T-helper 1 cell treated with Interleukin-12 subunit alpha and Interleukin-12 subunit beta and Interleukin-4 antibody, amounts not matched to agents 30 μg/mL and 1 μg/mL, for 36 hours (primary cell): ENCODE measurements around the gene TLK2.
"Not testable (repeated sequence)": the region's sequence is repeated elsewhere in the genome, so short reads cannot be mapped to it uniquely, and the experiment has no call there.

Experiments used
- H3K27ac Mint-ChIP-seq: one replicate; pipeline ENCODE4 v1.8.0; 2021; ENCODE audit warnings: mild to moderate bottlenecking, mixed read lengths
- H3K27me3 Mint-ChIP-seq: one replicate; pipeline ENCODE4 v1.8.0; 2021; ENCODE audit warnings: low read depth, mixed read lengths
- H3K36me3 Mint-ChIP-seq: one replicate; pipeline ENCODE4 v1.8.0; 2021; ENCODE audit warnings: low read depth, mixed read lengths
- H3K4me1 Mint-ChIP-seq: one replicate; pipeline ENCODE4 v1.8.0; 2021; ENCODE audit warnings: low read depth, mixed read lengths
- H3K4me3 Mint-ChIP-seq: one replicate; pipeline ENCODE4 v1.8.0; 2021; ENCODE audit warnings: mild to moderate bottlenecking, moderate library complexity, mixed read lengths
- H3K9me3 Mint-ChIP-seq: one replicate; pipeline ENCODE4 v1.8.0; 2021; ENCODE audit warnings: mixed read lengths

Gene TLK2

DNA sequence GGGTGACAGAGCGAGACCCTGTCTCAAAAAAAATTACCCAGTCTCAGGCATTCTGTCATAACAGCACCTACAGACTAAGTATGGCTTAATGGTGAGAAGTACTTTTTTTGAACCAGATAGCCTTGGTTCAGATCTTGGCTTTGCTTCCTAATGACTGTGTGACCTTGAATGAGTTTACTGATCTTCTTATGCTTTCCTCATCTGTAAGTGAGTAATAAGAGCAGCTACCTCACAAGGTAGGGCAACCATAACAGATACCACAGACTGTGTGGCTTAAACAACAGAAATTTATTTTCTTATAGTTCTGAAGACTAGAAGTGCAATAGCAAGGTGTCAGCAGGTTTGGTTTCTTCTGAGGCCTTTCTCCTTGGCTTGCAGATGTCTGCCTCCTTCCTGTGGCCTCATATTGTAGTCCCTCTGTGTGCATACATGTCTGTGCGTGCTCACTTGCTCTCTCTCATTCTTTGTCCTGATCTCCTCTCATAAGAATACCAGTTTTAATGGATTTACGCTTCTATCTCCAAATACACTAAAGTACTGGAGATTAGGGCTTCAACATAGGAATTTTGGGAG, 31.7 kb downstream of the TLK2 start:
- H3K9me3 Mint-ChIP-seq, H3K27me3 Mint-ChIP-seq, H3K4me3 Mint-ChIP-seq, H3K36me3 Mint-ChIP-seq: not testable (repeated sequence)
- peaks cover 17% of the 10 kb centered on the region for H3K4me1 Mint-ChIP-seq
- peak overlapping the region; percentile 72 for H3K27ac Mint-ChIP-seq

DNA sequence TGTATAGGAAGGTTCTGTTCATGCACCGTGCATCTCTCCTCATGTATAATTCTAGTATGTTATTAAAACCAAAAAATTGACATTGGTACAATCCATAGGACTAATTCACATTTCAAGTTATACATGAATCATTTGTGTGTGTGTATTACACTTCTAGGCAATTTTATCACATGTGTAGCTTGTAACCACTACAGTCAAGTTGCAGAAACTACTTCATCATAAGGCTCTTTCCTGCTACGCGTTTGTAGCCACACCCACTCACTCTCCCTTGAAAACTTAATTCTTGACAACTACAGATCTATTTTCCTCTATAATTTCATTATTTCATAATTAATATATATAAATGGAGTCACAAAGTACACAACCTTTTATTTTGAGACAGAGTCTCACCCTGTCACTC, 32.4 kb downstream of the TLK2 start:
- Mint-ChIP-seq H3K4me1 (peaks cover 14% of the 10 kb centered on the region), H3K27ac (peak overlapping the region; percentile 72)

DNA sequence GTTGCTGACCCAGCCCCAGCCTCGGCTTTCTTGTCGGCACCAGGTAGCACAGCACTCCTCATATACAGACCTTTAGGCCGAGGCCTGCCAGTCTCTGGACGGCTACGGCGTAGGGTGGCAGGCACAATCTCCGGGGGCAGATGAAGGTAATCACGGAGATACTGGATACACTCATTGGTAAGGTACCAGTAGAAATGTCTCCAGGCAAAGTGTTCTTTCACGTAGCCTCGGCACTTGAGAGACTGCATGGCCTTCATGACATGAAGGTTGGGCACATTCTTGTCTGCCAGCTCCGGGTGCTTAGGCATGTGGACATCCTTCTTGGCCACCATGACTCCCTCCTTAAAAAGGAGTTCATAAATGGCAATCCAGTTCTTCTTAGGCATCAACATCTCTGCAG, 37.8 kb downstream of the TLK2 start:
- not testable (repeated sequence) for H3K27me3 Mint-ChIP-seq, H3K4me1 Mint-ChIP-seq, H3K36me3 Mint-ChIP-seq, H3K9me3 Mint-ChIP-seq, H3K27ac Mint-ChIP-seq, H3K4me3 Mint-ChIP-seq

More for the DNA sequence above, 32.4 kb downstream of the TLK2 start:
- H3K4me3 Mint-ChIP-seq, H3K36me3 Mint-ChIP-seq, H3K27me3 Mint-ChIP-seq, H3K9me3 Mint-ChIP-seq: not testable (repeated sequence)

DNA sequence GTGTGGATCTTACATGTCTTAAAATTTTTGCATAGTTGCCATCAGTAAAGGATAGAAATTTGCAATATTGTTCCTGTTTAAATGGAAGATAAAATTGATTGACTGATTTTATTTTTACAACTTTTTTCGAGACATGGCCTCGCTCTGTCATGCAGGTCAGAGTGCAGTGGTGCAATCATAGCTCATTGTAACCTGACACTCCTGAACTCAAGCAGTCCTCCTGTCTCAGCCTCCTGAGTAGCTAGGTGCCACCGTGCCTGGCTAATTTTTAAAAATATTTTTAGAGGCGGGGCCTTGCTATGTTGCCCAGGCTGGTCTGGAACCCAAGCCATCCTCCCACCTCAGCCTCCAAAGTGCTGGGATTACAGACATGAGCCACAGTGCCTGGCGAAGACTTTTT, 42.7 kb downstream of the TLK2 start:
- H3K4me3 Mint-ChIP-seq, H3K27me3 Mint-ChIP-seq, H3K4me1 Mint-ChIP-seq, H3K27ac Mint-ChIP-seq, H3K36me3 Mint-ChIP-seq, H3K9me3 Mint-ChIP-seq: not testable (repeated sequence)

DNA sequence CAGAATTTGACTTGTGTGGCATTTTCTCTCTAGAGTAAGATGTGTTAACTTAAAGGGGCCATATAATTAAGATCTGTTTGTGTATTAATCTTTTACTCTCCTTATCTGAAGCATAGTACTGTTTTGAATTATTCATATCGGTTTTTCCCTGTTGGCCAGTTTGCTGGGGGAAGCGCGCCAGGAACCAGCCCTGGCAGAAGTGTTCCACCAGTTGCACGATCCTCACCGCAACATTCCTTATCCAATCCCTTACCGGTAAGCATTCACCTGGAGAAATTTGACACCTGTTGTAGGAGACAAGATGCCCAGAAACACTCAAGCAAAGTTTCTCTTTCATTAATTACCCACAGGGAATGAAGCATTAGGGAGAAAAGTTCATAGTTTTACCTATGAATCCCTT, 45.5 kb downstream of the TLK2 start:
- H3K36me3 Mint-ChIP-seq = peaks cover 15% of the 10 kb centered on the region
- not testable (repeated sequence) for H3K4me1 Mint-ChIP-seq, H3K9me3 Mint-ChIP-seq, H3K4me3 Mint-ChIP-seq, H3K27ac Mint-ChIP-seq, H3K27me3 Mint-ChIP-seq

DNA sequence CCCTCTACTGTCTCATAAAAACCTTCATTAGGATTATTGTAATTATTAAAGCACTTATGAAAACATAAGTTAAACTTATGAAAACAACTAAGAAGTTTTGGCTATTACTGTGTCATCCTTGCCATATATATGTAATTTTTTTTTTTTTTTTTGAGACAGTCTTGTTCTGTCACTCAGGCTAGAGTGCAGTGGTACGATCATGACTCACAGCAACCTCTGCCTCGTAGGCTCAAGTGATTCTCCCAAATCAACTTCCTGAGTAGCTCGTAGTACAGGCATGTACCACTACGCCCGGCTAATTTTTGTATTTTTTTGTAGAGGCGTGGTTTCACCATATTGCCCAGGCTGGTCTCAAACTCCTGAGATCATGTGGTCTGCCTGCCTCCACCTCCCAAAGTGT, 46.7 kb downstream of the TLK2 start:
- H3K27me3 Mint-ChIP-seq = not testable (repeated sequence)

DNA sequence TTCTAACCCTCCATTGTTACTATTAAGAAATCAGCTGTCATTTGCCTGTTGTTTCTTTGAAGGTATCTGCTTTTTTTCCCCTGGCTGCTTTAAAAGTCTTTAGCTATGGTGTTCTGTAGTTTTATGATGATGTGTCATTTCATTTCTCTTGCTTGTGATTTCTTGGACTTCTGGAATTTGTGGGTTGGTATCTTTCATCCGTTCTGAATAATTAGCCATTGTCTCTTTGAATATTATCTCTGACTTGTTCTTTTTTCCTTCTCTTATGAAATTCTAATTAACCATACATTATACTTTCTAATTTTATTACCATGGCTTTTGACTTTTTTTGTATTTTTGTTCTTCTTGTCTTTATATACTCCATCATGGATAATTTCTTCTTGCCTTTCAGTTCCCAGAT, 52.3 kb downstream of the TLK2 start:
- not testable (repeated sequence) for H3K4me1 Mint-ChIP-seq, H3K27ac Mint-ChIP-seq, H3K4me3 Mint-ChIP-seq, H3K9me3 Mint-ChIP-seq, H3K27me3 Mint-ChIP-seq
- H3K36me3 Mint-ChIP-seq = peaks cover 24% of the 10 kb centered on the region

More for the DNA sequence above, 46.7 kb downstream of the TLK2 start:
- H3K9me3 Mint-ChIP-seq, H3K27ac Mint-ChIP-seq, H3K4me1 Mint-ChIP-seq, H3K4me3 Mint-ChIP-seq: not testable (repeated sequence)
- peaks cover 19% of the 10 kb centered on the region for H3K36me3 Mint-ChIP-seq

DNA sequence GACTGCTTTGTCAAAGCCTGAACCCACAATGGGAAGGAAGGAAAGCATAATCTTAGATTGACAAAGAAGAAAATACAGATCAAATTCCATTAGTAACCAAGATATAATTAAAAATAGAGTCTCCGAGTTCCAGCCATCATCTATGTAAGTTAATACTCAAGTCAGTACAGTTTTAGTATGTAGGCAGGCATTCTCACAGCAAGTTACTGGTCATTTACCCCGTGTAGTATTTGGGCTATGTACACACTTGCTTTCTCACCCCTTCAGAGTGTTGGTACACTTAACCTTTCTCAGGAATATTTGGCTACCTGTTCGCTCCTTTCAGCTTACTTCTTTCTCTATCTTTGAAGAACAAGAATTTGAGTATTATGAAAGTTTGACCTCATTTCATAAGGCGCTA, 57.9 kb downstream of the TLK2 start:
- H3K27ac Mint-ChIP-seq, H3K4me1 Mint-ChIP-seq, H3K27me3 Mint-ChIP-seq, H3K4me3 Mint-ChIP-seq, H3K9me3 Mint-ChIP-seq: not testable (repeated sequence)
- peaks cover 24% of the 10 kb centered on the region for H3K36me3 Mint-ChIP-seq

DNA sequence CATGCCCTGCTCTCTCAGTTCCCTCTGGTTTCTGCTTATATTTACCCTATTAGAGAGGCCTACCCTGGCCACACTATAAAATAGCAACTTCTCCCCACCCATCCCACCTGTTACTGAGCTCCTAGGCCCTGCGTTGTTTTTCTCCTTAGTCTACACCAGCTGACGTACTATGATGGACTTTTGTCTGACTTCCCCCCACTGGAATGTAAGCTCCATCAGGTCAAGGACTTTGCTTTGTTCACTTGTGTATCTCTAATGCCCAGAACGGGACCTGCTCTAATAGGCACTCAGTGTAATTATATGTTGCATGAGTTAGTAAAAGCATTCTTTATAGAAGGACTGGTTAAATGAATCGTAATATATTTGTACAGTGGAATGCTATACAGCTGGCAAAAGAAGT, 62.4 kb downstream of the TLK2 start:
- peaks cover 12% of the 10 kb centered on the region for H3K4me1 Mint-ChIP-seq
- peaks cover 38% of the 10 kb centered on the region for H3K36me3 Mint-ChIP-seq
- H3K27ac Mint-ChIP-seq = not testable (repeated sequence)

DNA sequence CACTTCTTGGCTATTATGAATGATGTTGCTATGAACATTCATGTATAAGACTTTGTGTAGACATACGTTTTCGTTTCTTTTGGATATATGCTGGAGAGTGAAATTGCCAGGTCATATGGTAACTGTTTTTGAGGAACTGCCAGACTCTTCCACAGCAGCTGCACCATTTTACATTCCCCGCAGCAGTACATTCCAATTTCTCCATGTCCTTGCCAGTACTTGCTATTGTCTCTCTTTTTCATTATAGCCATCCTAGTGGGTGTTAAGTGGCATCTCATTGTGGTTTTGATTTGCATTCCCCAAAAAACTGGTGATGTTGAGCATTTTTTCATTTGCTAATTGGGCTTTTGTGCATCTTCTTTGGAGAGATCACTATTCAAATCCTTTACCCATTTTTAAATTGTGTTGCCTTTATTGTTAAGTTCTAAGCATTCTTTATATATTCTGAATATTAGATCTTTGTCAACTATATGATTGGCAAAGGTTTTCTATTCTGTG, 64.7 kb downstream of the TLK2 start:
- not testable (repeated sequence) for H3K27me3 Mint-ChIP-seq, H3K4me3 Mint-ChIP-seq, H3K27ac Mint-ChIP-seq
- Mint-ChIP-seq H3K36me3 (peaks cover 33% of the 10 kb centered on the region), H3K9me3 (peaks cover 11% of the 10 kb centered on the region), H3K4me1 (peaks cover 12% of the 10 kb centered on the region)

More for the DNA sequence above, 62.4 kb downstream of the TLK2 start:
- peaks cover 11% of the 10 kb centered on the region for H3K9me3 Mint-ChIP-seq
- not testable (repeated sequence) for H3K4me3 Mint-ChIP-seq, H3K27me3 Mint-ChIP-seq

DNA sequence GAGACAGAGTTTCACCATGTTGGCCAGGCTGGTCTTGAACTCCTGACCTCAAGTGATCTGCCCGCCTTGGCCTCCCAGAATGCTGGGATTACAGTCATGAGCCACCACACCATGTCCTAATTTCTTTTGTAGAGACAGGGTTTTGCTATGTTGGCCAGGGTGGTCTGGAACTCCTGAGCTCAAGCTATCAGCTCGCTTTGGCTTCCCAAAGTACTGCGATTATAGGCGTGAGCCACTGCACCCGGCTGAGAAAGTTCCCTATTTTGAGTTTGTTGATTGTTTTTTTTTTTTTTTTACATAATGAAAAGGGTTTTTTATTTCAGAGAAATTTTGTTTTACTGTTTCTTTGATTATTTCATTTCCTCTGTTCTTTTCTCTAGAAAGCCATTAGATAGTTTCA, 67.4 kb downstream of the TLK2 start:
- not testable (repeated sequence) for H3K27me3 Mint-ChIP-seq, H3K4me3 Mint-ChIP-seq, H3K4me1 Mint-ChIP-seq, H3K27ac Mint-ChIP-seq
- peaks cover 11% of the 10 kb centered on the region for H3K9me3 Mint-ChIP-seq
- H3K36me3 Mint-ChIP-seq = peaks cover 21% of the 10 kb centered on the region

DNA sequence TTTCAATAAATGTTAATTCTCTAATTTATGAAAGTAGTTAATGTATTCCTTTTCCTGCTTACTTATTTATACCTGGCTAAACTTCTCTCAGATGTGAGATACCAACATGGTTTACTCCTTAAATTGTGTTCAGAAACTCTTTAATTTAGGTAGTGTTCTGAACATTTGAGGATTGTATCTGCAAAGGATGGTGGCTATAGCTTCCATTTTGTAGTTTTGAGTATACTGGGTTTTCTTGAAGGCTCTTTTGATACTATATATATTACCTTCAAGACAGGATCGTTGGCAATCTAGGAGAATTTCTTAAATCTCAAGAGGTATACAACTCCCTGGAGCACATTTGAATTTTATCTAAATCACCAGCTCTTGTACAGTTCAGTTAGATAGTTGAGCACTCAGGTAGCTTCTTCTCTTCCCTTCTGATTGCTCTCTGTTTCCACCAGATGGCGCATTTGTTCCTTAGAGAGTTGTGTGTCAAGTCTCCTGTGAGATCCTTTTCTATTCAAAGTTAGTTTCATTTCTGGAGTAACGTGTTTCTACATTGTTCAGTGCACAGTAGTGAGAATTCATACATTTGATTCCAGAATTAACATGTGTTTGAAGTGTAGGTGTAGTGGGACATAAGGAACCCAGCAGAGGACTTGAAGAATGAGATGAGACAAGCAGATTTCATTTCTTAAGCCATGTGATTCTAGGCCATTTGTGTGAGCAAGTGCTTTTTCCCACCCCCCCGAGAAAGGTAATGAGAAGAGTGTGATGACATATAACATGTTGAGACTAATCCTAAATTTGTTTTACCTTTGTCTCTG, 74.4 kb downstream of the TLK2 start:
- Mint-ChIP-seq H3K27ac (peak overlapping the region; percentile 76), H3K4me3 (peak overlapping the region; percentile 64)
- not testable (repeated sequence) for H3K27me3 Mint-ChIP-seq, H3K36me3 Mint-ChIP-seq, H3K4me1 Mint-ChIP-seq, H3K9me3 Mint-ChIP-seq

DNA sequence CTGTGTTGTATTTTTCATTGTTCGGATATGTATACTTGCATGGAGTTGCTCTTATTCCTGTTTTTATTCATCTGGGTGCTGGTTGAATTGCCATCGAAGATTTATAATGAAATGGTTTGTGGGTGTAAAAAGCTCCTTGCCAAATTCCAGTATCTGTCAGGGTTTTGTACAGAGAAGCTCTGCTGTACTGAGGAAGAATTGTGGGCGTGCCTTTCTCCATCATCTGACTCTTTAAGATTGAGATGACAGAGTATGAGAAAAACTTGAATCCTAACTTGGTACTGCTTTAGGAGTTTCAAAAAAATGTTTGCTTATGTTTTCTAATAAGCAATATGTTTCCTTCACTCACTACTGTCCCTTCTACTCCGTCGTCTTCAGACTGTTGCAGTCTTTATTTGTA, 78.9 kb downstream of the TLK2 start:
- H3K4me1 Mint-ChIP-seq, H3K9me3 Mint-ChIP-seq, H3K27ac Mint-ChIP-seq, H3K27me3 Mint-ChIP-seq, H3K4me3 Mint-ChIP-seq: not testable (repeated sequence)
- H3K36me3 Mint-ChIP-seq = peaks cover 17% of the 10 kb centered on the region

DNA sequence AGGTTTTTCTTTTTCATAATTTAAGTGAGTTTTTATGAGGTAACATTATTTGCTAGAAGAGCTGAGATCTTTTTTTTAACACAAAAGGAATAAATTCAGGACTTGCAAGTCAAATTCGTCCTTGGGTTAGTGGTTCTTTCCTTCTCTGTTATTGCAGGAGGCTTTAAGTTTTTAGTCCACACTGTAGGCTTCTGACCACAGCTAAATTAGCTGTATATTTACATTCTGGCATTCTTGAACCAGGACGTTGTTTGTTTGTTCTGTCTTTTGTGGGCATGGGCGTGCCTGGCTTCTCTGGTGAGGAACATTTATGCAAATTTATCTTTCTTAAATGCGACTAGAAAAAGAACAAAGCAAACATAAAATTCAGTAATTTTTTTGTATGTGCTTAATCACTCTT, 80.3 kb downstream of the TLK2 start:
- not testable (repeated sequence) for H3K4me1 Mint-ChIP-seq, H3K9me3 Mint-ChIP-seq, H3K27ac Mint-ChIP-seq, H3K4me3 Mint-ChIP-seq, H3K27me3 Mint-ChIP-seq
- H3K36me3 Mint-ChIP-seq = peaks cover 17% of the 10 kb centered on the region

DNA sequence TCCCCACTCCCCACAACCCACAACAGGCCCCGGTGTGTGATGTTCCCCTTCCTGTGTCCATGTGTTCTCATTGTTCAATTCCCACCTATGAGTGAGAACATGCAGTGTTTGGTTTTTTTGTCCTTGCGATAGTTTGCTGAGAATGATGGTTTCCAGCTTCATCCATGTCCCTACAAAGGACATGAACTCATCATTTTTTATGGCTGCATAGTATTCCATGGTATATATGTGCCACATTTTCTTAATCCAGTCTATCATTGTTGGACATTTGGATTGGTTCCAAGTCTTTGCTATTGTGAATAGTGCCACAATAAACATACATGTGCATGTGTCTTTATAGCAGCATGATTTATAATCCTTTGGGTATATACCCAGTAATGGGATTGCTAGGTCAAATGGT, 82.3 kb downstream of the TLK2 start:
- not testable (repeated sequence) for H3K9me3 Mint-ChIP-seq, H3K27me3 Mint-ChIP-seq, H3K4me3 Mint-ChIP-seq, H3K4me1 Mint-ChIP-seq, H3K27ac Mint-ChIP-seq
- peaks cover 29% of the 10 kb centered on the region for H3K36me3 Mint-ChIP-seq
